ENCODE data around the gene ATP2B3. TPM values are rescaled to one million over a fixed set of nuclear protein-coding genes. Genes with fewer than 3 reads are reported as not detected.

ATP2B3 gene
- polyA plus RNA-seq, 1 donor from 2014 or later, result 5.3 TPM

DNA sequence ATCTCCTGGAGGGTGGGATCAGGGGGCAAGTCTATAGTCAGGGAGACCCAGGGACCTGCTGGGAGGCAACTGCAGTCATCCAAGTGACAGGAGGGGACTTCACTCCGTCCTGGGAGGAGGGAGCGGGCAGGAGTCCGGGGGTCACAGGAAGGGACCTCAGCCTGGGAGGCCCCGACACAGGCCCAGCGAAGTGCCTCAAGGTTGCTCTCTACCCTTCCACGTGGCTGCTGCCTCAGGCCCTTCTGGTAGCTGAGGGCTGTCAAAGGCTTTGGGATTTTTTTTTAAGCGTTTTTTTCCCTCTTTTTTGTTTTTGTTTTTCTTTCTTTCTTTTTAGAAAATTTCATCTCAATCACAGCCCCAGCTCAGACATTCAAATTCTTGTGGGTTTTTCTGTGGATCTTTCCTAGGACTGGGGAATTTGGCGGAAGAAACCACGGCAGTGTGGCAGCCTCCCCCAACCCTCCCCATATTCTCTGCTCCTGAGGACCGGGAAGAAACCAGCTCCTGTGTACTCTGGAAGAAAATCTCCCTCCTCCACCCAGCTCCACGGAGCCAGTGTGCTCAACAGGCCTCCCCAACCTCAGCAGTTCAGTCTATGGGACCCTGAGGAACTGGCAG is 45.7 kb upstream of the ATP2B3 start:
- TF ChIP-seq, protein P1, sequence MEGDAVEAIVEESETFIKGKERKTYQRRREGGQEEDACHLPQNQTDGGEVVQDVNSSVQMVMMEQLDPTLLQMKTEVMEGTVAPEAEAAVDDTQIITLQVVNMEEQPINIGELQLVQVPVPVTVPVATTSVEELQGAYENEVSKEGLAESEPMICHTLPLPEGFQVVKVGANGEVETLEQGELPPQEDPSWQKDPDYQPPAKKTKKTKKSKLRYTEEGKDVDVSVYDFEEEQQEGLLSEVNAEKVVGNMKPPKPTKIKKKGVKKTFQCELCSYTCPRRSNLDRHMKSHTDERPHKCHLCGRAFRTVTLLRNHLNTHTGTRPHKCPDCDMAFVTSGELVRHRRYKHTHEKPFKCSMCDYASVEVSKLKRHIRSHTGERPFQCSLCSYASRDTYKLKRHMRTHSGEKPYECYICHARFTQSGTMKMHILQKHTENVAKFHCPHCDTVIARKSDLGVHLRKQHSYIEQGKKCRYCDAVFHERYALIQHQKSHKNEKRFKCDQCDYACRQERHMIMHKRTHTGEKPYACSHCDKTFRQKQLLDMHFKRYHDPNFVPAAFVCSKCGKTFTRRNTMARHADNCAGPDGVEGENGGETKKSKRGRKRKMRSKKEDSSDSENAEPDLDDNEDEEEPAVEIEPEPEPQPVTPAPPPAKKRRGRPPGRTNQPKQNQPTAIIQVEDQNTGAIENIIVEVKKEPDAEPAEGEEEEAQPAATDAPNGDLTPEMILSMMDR (IDR thresholded peaks at IDR 0.05; ENCODE audit: poor library complexity, severe bottlenecking), result no peak
- TF ChIP-seq EZH2 (IDR thresholded peaks at IDR 0.05; ENCODE audit: borderline replicate concordance, insufficient read depth, low read length, poor library complexity, severe bottlenecking), result no peak
- TF ChIP-seq EP300 (conservative IDR thresholded peaks at IDR 0.05; ENCODE audit: poor library complexity, severe bottlenecking), result no peak
- TF ChIP-seq, protein P2, sequence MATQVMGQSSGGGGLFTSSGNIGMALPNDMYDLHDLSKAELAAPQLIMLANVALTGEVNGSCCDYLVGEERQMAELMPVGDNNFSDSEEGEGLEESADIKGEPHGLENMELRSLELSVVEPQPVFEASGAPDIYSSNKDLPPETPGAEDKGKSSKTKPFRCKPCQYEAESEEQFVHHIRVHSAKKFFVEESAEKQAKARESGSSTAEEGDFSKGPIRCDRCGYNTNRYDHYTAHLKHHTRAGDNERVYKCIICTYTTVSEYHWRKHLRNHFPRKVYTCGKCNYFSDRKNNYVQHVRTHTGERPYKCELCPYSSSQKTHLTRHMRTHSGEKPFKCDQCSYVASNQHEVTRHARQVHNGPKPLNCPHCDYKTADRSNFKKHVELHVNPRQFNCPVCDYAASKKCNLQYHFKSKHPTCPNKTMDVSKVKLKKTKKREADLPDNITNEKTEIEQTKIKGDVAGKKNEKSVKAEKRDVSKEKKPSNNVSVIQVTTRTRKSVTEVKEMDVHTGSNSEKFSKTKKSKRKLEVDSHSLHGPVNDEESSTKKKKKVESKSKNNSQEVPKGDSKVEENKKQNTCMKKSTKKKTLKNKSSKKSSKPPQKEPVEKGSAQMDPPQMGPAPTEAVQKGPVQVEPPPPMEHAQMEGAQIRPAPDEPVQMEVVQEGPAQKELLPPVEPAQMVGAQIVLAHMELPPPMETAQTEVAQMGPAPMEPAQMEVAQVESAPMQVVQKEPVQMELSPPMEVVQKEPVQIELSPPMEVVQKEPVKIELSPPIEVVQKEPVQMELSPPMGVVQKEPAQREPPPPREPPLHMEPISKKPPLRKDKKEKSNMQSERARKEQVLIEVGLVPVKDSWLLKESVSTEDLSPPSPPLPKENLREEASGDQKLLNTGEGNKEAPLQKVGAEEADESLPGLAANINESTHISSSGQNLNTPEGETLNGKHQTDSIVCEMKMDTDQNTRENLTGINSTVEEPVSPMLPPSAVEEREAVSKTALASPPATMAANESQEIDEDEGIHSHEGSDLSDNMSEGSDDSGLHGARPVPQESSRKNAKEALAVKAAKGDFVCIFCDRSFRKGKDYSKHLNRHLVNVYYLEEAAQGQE (IDR thresholded peaks at IDR 0.05; ENCODE audit: borderline replicate concordance), result no peak
- no peak for TF ChIP-seq MXI1 (conservative IDR thresholded peaks at IDR 0.05; ENCODE audit: poor library complexity, severe bottlenecking)
- no peak for TF ChIP-seq POLR2AphosphoS5 (IDR thresholded peaks at IDR 0.05)
- TF ChIP-seq SMC3 (conservative IDR thresholded peaks at IDR 0.05; ENCODE audit: poor library complexity), result no peak
- no peak for TF ChIP-seq TAF1 (IDR thresholded peaks at IDR 0.05; ENCODE audit: low read depth)
- no peak for TF ChIP-seq RAD21 (conservative IDR thresholded peaks at IDR 0.05)
- no peaks in the 10 kb centered on the region for H3K9me3 ChIP-seq (ENCODE audit: low read length)
- no peak overlapping the region for H3K4me3 ChIP-seq (ENCODE audit: low read length)
- no peak overlapping the region for H3K27ac ChIP-seq (ENCODE audit: low read length)
- peaks cover 5% of the 10 kb centered on the region for H3K27me3 ChIP-seq (ENCODE audit: insufficient read depth, low read depth, low read length)
- H4K20me1 ChIP-seq (ENCODE audit: insufficient read depth), result no peaks in the 10 kb centered on the region
- H3K9me2 ChIP-seq (ENCODE audit: insufficient read depth, low read length), result no peaks in the 10 kb centered on the region
- H3K4me2 ChIP-seq (ENCODE audit: low read length), result no peak overlapping the region
- no peak overlapping the region for H2AFZ ChIP-seq (ENCODE audit: low read depth, low read length)
- no peaks in the 10 kb centered on the region for H3K79me2 ChIP-seq (replicated peaks; ENCODE audit: insufficient read depth, low read length)
- H3K36me3 ChIP-seq (ENCODE audit: insufficient read depth, low read length), result no peaks in the 10 kb centered on the region
- no peak overlapping the region for H3K9ac ChIP-seq (ENCODE audit: low read length)
- no peaks in the 10 kb centered on the region for H3F3A ChIP-seq (ENCODE audit: insufficient read depth, low read length, poor library complexity, severe bottlenecking)

DNA sequence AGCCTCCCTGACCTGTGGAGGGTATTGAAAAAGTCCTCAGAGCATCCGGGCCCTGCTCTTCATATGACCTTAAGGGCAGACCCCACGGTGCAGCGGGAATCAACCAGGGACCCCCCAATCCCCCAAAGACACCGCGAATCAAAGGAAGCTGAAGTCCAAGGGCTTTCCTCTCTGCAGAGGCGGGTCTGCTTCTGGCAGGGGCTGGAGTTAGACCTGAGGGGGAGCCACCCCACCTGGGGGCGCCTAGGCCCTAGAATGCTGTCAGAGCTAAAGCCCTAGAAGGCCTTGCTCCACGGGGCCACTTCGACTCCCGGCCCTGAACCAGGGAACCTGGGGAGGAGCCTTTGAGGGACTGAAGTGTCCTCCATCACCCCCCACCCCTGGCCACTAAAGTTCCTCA is 44.3 kb upstream of the ATP2B3 start:
- Histone ChIP-seq H3F3A (ENCODE audit: insufficient read depth, low read length, poor library complexity, severe bottlenecking) (no peaks in the 10 kb centered on the region), H3K4me3 (ENCODE audit: low read length) (no peak overlapping the region), H3K36me3 (ENCODE audit: insufficient read depth, low read length) (no peaks in the 10 kb centered on the region), H3K79me2 (replicated peaks; ENCODE audit: insufficient read depth, low read length) (no peaks in the 10 kb centered on the region), H3K9ac (ENCODE audit: low read length) (no peak overlapping the region), H3K4me2 (ENCODE audit: low read length) (no peak overlapping the region), H4K20me1 (ENCODE audit: insufficient read depth) (no peaks in the 10 kb centered on the region), H3K27ac (ENCODE audit: low read length) (no peak overlapping the region), H3K9me3 (ENCODE audit: low read length) (no peaks in the 10 kb centered on the region), H2AFZ (ENCODE audit: low read depth, low read length) (no peak overlapping the region), H3K27me3 (ENCODE audit: insufficient read depth, low read depth, low read length) (peaks cover 5% of the 10 kb centered on the region), H3K9me2 (ENCODE audit: insufficient read depth, low read length) (no peaks in the 10 kb centered on the region)
- TF ChIP-seq RAD21 (conservative IDR thresholded peaks at IDR 0.05) (no peak), SMC3 (conservative IDR thresholded peaks at IDR 0.05; ENCODE audit: poor library complexity) (no peak), TAF1 (IDR thresholded peaks at IDR 0.05; ENCODE audit: low read depth) (no peak), EP300 (conservative IDR thresholded peaks at IDR 0.05; ENCODE audit: poor library complexity, severe bottlenecking) (no peak), EZH2 (IDR thresholded peaks at IDR 0.05; ENCODE audit: borderline replicate concordance, insufficient read depth, low read length, poor library complexity, severe bottlenecking) (no peak)

Data from neural cell (in vitro differentiated cells).